Pulmonary artery endothelial cell (primary cell): Measurements from ENCODE around the gene EXOSC1. TPM values are rescaled to one million over a fixed set of nuclear protein-coding genes. Genes with fewer than 3 reads are reported as not detected.
"Not testable (repeated sequence)": the region's sequence is repeated elsewhere in the genome, so short reads cannot be mapped to it uniquely, and the experiment has no call there.

Experiments used
- DNase-seq: peaks from one replicate; pipeline ENCODE4 v3.0.0-alpha.2; 2011; ENCODE audit warnings: low read depth, low spot score
- total RNA-seq: library from RNA; depleted of rRNA; stranded (reverse); fragments of >200 nt; gene quantifications from 2 replicates; pipeline ENCODE4 v1.2.3, GENCODE V29; 2014

EXOSC1 gene, protein sequence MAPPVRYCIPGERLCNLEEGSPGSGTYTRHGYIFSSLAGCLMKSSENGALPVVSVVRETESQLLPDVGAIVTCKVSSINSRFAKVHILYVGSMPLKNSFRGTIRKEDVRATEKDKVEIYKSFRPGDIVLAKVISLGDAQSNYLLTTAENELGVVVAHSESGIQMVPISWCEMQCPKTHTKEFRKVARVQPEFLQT
- total RNA-seq, result 39.3 and 43.8 TPM in 2 replicates

GRCh38 chr10:97445722-97446639 is at the start of gene EXOSC1, which contains the start of gene ZDHHC16:
EXOSC1 (minus strand) TSS chr10:97446006; CDS start chr10:97445985, 21 bp downstream.
ZDHHC16 (plus strand) TSS chr10:97446175; CDS start chr10:97451676, 5,501 bp downstream.
- DNase-seq, result peak; percentile 82

GRCh38 chr10:97494863-97495506 is 49.2 kb upstream of the EXOSC1 start:
- DNase-seq, result no peak

- no peak for DNase-seq
Measured at GRCh38 chr10:97494151-97494550, 48.3 kb upstream of the EXOSC1 start.

GRCh38 chr10:97490592-97490991 is 44.8 kb upstream of the EXOSC1 start:
- DNase-seq, result no peak

DNA sequence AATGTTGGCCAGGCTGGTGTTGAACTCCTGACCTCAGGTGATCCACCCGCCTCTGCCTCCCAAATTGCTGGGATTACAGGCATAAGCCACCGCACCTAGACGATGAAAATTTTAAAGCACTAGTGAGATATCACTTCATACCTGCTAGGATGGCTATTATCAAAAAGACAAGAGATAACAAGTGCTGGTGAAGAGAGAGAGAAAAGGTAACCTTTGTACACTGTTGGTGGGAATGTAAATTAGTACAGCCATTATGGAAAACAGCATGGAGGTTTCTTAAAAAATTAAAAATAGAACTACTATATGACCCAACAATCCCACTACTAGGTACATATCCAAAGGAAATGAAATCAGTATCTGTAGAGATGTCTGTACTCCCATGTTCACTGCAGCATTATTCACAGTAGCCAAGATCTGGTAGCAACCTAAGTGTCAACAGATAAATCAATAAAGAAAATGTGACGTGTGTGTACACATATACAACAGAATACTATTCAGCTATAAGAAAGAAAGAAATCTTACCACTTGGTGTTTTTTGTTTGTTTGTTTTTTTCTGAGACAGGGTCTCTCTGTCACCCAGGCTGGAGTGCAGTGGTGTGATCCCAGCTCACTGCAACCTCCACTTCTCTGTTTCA is 40.0 kb upstream of the EXOSC1 start:
- no peak for DNase-seq

DNA sequence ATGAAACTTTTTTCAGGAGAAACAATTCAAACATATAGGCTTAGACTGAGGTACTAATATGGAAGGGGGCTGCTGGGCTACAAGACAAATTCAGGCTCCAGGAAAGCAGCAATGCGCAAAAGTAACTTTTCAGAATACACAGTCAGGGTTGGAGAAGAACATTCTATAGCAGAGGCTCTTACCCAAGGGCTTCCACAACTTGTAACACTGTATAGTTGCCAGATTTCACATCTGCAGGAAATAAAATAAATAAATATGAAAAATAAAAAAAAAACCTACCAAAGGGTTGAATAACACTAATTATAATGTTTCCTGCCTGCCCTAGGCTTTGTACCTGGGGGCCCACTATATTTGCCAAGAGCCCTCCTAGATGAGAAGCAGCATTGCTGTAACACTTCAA is 38.1 kb upstream of the EXOSC1 start:
- no peak for DNase-seq

GRCh38 chr10:97483506-97483905 is 37.7 kb upstream of the EXOSC1 start:
- no peak for DNase-seq

DNA sequence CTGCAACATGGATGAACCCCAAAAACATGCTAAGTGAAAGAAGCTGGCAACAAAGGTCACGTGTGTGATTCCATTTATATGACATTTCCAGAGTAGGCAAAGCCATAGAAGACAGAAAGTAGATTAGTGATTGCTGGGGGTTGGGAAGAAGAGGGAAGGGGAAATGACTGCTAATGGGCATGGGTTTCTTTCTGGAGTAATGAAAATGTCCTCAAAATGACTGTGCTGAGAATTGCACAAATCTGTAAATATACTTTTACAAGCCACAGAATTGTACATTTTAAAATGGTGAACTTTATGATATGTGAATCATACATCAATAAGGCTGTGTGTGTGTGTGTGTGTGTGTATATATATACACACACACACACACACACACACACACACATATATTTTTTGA is 36.6 kb upstream of the EXOSC1 start:
- no peak for DNase-seq

- no peak for DNase-seq
Measured at GRCh38 chr10:97481071-97481470, 35.3 kb upstream of the EXOSC1 start.

DNA sequence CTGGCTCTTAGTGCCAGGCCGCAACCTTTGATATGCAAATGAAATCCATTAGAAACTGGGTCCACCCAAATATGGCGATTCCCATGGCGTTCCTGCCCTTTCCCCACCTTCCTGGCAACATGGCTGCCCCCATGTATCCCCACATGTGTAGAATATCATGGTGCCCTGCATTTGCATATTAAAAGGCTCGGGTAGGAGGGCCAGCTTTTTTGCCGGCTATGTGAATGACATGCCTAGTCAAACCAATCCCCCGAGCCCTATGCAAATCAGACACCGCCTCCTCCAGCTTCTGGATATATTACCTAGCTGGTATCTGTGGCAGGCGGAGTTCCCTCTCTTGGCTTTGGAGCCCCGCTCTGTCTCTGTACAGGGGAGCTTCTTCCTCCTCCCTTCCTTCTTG is 34.1 kb upstream of the EXOSC1 start:
- no peak for DNase-seq

DNA sequence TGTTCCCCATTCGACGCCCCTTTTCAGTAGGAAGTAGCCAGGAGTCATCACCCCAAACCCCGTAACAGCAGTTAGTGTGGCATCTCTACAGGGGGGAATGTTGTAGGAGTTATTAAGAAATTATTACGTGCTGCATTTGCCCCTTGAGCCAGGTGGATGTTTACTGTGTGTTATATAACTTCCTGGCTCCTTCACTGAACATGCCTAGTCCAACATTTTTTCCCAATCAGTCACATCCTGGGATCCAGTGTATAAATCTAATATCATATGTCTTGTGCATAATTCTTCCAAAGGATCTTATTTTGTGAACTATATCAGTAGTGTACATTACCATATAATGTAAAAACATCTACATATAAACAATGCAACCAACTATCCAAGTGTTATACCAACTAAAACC is 33.6 kb upstream of the EXOSC1 start:
- DNase-seq, result not testable (repeated sequence)

DNA sequence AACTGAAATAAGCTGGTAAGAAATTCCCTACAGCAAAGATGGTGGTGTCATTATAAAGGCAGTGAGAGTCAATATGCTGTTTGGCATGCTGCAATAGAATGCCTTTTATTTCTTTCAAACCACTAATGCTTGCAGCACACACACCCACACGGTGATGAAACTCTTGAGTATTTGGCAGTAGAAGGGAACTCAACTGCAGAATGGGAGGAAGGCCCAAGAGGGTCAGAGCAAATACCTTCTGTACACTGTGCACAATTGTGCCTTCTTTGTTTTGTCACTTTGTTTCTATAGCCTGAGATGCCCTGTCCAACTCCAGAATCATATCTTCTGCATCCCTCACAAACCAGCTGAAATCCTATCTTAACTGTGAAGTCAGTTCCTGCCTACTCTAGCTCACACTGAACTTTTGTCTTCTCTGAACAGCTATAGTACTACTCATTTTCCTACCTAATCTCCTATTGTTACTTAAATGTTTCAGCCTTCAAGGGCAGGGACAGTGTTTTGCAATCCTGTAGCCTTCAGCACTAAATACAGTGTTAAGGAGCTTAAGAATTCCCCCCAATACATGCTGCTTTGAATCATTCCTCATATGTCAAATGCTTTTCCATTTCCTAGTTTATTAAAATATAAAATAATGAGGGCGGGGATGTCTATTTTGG is 30.3 kb upstream of the EXOSC1 start:
- DNase-seq, result no peak

DNA sequence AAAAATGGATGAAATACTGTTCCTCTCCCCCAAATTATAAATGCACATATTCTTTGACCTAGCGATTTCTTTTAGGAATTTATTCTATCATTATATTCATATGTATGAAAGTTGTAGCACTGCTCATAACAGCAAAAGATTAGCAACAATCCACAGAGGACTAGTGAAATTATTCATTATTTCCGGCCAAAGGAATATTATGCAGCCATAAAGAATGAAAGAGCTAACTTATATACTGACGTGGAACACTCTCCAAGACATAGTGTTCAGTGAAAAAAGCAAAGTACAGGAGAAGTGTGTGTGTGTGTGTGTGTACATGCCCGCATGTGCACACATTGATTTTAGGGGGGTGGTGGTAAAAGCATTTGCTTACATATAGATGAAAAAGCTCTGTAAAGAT is 29.1 kb upstream of the EXOSC1 start:
- DNase-seq, result no peak

DNA sequence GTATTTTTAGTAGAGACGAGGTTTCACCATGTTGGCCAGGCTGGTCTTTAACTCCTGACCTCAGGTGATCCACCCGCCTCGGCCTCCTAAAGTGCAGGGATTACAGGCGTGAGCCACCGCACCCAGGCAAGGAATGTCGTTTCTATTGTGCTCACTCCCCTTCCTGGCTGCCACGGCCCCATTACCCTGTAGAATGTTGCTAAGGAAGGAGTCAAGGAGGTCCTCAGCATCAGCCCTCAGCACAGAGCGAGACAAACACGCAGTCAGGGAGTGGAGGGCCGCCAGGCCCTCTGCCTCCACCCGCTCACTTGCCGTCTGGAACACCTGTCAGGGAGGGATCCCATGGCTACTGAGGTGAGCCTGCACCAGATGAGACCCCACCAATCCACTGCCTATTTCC is 23.0 kb upstream of the EXOSC1 start:
- not testable (repeated sequence) for DNase-seq

DNA sequence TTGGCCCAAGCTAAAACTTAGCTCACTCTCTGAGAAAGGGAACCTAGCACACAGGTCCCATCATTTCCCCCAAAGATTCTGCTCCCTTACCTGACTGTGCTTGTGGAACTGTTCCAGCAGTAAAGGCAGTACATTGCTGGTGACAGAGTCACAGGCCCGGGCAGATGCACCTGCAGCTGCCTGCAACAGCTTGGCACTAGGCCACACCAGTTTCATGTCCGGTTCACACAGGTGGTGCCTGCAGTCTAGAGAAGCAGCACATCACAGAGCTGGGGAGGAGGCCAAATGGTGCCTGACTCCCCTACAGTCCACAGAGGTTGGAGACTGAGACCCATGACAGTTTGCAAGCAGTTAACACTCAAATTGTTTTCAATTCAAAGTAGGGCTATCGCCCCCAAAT is 22.4 kb upstream of the EXOSC1 start:
- no peak for DNase-seq

DNA sequence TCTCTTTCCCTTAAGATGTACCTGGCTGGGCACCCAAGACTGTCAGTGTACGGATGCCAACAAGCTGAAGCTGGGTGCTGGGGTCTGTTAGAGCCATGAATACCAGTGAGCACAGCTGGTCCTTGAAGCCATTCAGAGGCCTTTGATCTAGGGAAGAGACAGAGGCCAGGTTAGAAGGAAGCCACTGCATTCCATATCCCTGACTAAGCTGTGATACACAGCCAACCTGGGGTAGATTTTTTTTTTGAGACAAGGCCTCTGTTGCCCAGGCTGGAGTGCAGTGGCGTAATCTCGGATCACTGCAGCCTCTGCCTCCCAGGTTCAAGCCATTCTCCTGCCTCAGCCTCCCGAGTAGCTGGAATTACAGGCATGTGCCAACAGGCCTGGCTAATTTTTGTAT is 20.9 kb upstream of the EXOSC1 start:
- no peak for DNase-seq

DNA sequence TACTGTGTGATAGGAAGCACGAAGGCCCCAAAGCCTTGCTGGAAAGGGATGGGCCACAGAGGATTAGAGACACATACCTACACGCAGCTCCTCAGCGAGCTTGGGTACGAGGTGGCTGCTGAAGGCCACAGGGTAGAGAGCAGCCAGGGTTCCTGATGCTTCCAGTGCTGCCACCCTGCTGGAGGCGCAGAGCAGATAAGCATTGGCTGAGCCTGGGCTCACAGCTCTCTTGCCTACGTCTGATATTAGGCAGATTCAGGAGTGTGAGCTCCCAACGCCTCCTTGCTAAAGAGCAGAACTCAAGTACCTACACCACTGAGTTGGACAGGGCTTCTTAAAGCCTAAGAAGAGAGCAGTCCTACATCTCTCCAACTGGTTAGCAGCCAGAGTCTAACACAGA is 20.2 kb upstream of the EXOSC1 start:
- DNase-seq, result no peak

- DNase-seq, result no peak
Measured at GRCh38 chr10:97464226-97464625, 18.4 kb upstream of the EXOSC1 start.

DNA sequence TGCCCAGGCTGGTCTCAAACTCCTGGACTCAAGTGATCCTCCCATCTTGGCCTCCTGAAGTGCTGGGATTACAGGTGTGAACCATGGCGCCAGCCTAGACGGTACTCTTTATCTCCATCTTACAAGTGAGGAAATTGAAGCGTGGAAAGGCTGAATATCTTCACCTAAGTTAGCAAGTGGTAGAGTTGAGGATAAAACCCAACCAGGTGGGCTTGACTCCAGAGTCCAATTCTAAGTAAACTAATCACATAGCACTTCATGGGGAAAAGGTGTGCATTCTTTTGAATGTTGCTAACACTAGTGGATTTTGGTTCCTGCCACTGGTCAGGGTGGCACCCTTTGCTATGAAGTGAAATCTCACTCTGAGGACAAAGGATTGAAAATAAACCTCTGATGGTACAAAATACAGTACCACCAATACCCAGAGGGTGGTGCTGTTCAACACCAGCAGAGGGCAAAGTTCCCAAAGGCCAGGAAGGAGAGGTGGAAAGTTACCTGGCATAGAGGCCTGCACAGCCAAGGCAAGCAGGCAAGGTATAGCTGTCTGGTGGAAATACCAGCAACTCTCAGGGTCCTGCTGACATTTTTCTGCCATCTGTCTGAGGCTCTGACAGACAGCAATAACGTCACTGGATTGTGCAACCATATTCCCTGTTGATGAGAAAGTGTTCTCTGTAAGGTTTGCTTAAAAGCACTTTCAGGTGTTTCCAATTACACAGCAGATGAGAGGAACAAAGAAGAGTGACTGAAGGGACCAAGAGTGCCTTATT is 17.7 kb upstream of the EXOSC1 start:
- no peak for DNase-seq

DNA sequence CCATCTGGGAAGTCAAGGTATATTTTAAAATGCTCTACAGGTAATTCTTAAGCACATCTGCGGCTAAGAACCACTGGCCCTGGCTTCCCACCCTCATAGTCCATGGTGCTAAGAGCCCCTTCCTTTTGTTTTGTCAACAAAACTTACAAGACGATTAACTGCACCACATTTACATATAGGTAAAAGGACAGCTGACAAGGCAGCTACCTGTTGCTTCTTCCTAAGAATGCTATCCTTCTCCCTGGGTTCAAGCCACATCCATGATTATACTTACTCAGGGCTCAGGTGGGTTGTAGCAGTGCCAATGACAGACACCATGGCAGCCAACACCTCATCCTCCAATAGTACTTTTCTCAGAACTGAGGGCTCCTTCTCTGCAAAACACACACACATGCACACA is 16.5 kb upstream of the EXOSC1 start:
- no peak for DNase-seq
